HTERT RPE-1 (cell line): Measurements from ENCODE around the gene S1PR3.

Source experiments
- in situ Hi-C: fragments of 300-500 bp; cut with MboI; formaldehyde crosslinking; loops from 4 replicates; pipeline ENCODE4 v1.14.3; 2020; ENCODE audit warnings: low sequenced_read_pairs

Gene S1PR3

DNA sequence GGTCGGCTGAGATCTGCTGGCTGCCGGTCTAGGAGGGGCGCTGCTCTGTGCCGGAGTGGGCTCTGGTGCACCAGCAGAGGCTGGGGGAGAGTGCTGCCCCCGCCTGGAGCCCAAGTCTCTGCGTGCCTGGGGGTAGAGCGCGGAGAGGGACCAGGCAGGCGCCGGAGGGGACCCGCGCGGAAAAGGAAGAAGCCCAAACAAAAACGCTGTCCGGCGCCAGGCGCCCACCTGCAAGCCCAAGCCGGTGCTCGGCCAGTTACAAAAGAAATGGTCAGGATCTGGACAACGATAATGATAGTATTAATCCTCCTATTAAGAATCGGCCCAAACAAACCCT, 571 bp upstream of the S1PR3 start:
- in situ Hi-C loops: no loop called here

DNA sequence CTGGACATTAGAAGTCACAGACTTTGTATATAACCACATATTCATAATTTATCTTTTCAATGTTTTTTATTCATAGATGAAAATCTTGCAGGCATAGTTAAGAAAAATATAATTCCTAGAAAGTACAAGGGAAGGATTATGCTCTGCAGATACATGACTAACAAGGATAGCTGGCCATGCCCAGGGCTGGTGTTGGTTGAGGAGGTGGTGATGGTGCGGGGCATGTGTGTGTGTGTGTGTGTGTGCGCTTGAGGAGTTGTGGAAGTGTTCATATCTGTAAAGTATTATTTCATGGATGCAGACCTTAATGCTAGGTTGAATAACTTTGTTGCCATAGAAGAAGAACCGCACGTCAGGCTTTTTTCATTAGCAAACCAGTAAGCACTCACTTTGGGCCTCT, 1.3 kb downstream of the S1PR3 start:
- in situ Hi-C loops: no loop called here

DNA sequence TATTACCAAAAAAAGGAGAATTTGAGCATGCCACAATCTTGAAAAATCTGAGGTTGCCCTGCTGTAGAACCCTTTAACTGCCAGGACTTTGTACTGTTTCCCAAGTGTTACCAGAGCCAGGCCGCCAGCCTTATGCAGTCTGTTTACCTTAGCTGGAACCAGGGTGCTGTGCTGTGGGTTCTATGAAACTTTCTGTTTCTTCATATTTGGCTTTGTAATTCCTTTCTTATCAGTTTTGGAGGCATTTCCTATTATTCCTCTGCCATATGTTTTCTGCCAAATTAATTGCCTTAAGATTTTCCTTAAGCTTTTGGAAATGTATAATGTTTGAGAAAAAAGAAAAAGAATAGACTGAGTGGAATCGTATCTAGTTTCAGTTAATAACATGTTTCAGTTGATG, 2.1 kb downstream of the S1PR3 start:
- in situ Hi-C loops: no loop called here

DNA sequence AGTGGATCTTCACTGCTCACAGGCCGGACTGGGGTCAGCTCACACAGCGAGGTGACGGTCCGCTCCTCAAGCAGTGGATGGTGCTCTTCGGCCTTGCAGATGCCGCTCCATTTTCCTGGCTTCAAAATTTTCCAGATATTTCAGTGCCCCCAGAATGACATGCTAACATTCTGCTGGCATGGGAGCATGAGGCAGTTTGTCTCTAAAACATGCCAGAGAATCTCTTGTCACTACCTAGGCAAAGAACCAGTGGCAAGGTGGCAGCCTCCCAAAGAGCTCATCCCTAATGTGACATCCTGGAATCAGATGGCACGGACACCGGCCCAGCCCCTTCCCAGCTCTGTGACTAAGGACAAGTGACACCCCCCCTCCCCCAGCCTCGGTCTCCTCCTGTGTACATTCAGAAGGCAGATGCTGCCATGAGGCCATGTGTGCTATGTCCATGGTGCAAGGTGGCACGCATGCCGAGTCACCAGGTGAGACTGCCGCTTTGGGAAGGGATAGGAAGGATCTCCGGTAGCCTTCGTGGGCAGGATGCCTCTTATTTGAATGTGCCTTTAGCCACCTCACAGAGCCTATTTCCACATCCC, 2.7 kb downstream of the S1PR3 start:
- in situ Hi-C loops: no loop called here

DNA sequence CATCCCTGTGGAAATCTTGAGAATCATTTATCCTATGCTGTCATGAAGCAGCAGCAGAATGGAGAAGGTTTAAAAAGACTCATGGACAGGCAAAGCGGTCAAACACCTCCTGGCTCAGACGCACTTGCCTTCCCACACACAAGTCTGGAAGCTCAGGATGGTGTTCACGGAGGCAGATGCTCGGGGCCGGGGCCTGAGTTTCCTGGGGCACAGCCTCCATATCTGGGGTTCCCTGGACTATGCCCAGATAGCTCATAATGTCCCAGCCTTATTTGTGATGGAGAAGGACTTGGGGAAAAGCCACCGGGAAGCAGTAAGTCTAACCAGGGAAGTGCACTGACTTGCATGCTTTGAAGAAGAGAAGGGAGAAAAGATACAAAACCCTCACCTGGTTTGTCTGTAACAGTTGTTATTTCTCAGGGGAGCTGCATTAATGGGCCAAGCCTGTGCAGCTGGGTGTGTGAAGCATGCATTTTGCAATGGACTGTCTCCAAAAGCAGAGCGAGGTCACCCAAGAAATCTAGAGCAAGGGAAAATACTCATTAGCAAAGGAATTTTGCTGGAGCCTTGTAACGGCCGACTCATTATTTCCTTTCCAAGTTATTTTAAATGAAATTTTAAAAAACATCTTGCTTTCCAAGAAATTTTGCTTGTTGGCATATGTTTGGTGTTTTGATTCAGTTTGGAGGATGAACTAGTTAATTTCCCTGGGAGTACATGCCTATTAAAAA, 3.4 kb downstream of the S1PR3 start:
- in situ Hi-C loops: no loop called here

DNA sequence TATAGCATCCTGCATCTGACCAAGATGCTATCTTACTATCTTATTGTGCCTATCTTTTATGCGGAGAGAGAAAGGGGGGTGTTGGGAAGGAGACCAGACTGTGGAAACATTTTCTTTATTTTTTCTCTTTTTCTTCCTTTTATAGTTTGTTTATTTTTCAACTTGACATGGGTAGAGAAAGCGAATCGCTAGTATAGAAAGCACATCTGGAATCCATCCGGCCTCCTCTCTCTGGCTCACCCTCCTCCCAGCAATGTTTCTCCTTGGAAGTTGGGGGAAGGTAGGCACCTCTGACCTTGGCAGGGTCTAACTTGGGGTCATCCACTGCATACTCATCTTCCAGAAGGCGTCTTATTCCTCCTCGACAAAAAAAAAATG, 3.9 kb downstream of the S1PR3 start:
- in situ Hi-C loops: no loop called here

DNA sequence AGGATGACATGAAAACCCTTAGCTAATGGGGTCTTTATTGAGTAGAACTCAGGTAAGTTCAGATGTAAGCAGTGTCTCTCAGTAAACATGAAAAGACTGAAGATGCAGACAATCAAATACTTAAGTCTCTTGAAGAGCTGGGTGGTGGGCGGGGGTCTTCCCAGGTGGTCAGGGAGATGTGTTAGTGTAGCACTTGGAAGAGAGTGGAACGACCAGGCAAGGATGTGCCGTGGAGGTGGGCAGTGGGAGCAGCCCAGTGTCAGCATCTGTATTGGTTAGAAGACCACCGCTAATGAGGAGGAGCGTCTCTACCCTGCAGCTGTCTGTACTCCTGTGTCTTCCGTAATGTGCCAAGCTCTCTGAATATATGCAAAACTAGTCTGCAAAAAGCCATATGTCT, 4.4 kb downstream of the S1PR3 start:
- in situ Hi-C loops: no loop called here

DNA sequence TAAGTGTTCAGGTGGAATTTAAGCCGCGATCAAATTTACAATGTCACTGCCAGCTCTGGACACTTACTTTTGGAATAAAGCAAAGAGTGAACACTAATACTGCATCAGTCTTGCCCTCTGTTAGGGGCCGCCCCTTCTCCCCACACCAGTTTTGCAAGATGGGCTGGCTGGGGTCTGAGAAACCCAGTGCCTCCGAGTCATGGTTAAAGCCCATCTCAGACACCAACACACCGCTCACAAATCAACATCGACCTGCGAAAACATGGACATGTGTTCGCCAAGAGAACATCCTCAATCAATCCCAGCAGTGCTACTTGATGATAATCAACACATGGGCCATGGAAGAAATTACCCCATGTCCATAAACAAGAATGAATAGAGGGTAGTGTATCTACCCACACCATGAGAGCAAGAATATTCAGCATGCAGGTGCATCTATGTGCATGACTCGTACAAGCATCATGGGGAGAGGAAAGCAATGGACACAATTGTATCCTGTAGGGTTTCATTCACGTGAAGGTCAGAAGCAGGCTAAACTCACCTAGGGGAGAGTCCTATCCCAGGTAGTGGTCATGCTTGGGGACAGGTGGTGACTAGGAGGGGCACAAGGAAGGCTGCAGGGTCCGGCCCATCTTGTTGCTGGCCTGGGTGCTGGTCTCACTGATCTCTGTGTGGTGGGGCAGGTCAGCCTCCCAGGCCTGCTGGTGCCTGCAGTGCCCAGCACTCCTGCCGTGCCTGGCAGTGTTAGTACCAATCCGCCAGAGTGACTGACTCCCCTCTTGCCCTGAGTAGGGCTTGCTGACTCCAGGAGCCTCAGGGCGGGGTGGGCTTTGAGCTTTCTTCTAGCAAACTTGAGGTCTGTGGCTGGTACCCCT, 5.0 kb downstream of the S1PR3 start:
- in situ Hi-C loops: no loop called here

DNA sequence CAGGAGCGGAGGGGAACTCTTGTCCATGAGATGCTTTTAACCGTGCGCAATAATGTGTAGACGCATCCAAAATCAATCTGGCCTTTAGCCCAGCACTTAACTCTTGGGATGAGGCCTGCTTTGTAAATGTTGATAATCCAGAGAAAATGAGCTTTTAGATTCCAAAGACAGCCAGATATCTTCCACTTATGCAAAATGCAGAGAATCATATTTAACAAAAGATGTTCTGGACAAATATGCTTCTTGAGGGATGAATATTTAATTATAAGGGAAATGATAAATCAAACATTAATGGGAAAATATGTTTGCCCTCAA, 5.6 kb downstream of the S1PR3 start:
- in situ Hi-C loops: no loop called here

DNA sequence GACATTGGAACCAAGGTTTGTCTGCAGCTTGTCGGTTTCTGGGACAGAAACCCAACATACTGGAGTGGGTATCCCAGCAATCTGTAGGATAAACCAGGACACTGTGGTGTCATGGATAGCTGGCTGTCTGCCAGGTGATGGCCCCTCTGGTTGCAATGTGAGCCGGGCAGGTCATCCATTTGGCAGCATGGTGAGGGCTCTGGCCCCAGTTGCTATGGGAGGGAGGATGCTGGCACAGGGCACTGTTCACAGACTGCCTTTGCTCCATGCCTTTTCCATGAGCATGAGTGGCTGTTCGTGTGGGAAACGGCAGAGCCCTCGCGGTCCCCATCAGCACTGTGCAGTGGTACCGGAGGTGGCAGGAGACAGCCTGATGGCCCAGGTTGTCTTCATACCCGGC, 6.4 kb downstream of the S1PR3 start:
- in situ Hi-C loops: no loop called here

DNA sequence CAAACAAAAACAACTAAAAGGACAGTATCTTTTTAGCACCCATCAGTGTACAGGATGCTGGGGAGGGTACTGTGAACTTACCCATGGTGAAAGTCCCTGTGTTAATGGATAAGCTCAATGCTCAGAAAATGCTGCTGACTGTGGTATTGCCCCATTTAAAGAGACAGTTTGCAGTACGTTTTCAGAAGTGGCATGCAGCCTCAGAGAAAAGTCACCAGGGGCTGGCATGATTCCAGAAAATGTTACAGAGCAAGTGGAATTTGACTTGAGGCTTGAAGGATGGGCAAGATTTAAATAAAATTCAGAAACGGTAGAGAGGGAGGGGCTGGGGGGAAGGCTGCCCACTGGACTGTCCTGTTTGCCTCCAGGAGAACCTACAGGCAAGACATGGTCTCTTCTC, 7.2 kb downstream of the S1PR3 start:
- in situ Hi-C loops: no loop called here

DNA sequence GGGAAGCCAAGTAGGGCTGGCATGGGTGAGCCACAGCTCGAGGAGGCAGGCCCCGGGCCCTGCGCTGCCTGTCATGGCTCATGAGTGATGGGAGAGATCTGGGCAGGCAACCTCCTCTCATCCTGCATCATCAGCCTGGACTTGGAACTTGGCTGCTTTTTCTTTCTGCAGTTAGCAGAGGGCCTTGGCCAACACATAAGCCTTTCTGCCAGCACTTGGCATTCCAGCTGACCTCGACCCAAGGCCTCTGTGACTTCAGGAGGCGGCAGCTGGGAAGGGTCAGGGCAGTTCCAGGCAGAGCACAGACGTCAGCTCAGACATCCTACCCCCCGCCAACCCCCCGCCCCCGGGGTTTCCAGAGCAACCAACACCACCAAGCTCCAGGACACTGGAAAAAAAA, 7.6 kb downstream of the S1PR3 start:
- in situ Hi-C loops: no loop called here

DNA sequence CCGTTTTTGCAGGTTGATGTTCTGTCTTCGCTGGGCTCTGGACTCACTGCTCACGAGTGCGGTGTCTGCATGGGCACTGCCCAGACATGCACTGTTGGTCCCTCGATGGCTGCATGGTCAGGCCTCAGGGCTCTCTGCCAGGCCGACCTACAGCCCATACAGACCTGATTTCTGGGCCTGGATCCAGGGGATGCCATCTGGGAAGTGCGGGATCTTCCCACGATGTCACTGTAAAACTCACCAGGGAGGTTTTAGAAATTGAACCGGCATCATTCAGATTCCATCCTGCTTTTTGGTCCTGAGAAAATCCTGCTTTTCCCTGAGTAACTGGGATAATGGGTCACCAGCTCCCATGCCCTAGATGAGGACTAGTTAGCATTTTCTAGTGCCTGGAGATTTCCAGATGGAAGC, 9.1 kb downstream of the S1PR3 start:
- in situ Hi-C loops: no loop called here

DNA sequence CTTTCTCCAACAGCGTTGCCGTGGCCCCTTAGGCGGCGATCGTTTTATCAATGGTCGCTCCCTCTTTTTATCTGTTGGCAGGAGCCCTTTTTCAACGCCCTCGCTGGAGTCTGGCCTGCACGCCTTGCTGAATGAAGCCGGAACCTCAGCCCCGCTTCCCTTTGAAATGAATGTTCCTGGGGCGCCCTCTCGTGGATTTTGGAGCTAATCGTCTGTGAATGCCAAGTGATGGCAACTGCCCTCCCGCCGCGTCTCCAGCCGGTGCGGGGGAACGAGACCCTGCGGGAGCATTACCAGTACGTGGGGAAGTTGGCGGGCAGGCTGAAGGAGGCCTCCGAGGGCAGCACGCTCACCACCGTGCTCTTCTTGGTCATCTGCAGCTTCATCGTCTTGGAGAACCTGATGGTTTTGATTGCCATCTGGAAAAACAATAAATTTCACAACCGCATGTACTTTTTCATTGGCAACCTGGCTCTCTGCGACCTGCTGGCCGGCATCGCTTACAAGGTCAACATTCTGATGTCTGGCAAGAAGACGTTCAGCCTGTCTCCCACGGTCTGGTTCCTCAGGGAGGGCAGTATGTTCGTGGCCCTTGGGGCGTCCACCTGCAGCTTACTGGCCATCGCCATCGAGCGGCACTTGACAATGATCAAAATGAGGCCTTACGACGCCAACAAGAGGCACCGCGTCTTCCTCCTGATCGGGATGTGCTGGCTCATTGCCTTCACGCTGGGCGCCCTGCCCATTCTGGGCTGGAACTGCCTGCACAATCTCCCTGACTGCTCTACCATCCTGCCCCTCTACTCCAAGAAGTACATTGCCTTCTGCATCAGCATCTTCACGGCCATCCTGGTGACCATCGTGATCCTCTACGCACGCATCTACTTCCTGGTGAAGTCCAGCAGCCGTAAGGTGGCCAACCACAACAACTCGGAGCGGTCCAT, 10.0 kb downstream of the S1PR3 start:
- in situ Hi-C loops: no loop called here

DNA sequence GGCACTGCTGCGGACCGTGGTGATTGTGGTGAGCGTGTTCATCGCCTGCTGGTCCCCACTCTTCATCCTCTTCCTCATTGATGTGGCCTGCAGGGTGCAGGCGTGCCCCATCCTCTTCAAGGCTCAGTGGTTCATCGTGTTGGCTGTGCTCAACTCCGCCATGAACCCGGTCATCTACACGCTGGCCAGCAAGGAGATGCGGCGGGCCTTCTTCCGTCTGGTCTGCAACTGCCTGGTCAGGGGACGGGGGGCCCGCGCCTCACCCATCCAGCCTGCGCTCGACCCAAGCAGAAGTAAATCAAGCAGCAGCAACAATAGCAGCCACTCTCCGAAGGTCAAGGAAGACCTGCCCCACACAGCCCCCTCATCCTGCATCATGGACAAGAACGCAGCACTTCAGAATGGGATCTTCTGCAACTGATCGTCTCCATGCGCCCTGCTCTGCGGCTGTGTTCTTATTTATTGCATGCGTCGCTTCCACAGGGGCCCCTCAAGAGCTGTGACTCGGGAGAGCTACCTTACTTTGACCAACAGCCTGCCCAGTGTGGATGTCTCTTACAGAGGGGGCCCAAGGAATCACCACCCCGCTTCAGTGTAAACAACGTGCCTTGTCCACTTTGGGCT, 10.8 kb downstream of the S1PR3 start:
- in situ Hi-C loops: no loop called here

DNA sequence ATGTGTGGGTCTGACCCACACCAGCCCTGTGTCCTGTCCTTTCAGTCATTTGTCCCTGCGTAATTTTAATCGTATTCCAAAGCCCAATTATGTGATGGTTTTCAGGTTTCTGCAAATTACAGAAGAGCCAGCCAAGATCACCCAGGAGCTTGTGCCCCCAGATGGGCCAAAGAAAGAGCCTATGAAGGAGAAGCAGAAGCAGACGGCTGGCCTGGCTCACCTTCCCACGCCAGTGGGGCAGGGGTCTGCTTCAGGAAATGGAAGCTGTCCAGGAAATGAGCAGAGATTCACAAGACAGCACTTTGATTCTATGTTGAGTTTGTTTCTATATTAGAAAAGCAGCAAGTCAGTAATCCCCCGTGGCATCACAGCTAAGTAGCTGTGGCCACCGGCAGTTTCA, 11.7 kb downstream of the S1PR3 start:
- in situ Hi-C loops: no loop called here

DNA sequence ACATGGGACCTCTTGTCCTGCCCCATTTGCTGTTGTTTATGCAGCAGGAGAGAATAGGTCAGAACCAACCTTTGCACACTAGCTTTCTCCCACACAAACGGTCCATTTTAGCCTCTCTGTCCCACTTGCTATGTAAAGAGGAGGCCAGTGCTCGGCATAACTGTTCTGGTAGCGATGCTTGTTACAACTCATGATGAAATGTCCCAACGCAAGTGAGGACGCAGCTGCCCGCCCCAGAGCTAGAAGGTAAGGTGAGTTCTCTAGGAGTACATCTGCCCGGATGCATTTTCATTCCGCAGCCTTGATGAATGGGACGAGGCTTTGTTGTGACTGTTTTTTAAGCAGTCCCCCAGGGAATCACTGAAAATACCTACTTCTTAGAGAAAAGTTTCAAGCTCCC, 14.1 kb downstream of the S1PR3 start:
- in situ Hi-C loops: no loop called here

DNA sequence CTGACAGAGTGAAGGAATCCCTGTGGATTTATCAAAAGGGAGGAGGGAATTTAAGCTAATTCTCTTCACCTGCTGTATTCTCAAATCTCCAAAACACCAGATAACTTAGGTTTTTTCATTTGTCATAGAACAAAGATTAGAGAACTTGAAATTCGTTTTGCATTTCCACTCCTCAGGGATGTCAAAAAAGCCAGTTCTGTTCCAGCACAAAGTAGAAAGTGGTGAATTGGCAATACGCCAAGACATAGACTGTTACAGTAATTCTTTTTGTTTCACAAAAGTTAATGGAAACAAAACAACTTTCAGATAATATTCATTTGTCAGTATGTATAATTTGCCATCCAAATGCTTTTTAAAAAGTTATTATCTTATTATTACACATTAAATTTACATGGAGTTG, 15.0 kb downstream of the S1PR3 start:
- in situ Hi-C loops: no loop called here

DNA sequence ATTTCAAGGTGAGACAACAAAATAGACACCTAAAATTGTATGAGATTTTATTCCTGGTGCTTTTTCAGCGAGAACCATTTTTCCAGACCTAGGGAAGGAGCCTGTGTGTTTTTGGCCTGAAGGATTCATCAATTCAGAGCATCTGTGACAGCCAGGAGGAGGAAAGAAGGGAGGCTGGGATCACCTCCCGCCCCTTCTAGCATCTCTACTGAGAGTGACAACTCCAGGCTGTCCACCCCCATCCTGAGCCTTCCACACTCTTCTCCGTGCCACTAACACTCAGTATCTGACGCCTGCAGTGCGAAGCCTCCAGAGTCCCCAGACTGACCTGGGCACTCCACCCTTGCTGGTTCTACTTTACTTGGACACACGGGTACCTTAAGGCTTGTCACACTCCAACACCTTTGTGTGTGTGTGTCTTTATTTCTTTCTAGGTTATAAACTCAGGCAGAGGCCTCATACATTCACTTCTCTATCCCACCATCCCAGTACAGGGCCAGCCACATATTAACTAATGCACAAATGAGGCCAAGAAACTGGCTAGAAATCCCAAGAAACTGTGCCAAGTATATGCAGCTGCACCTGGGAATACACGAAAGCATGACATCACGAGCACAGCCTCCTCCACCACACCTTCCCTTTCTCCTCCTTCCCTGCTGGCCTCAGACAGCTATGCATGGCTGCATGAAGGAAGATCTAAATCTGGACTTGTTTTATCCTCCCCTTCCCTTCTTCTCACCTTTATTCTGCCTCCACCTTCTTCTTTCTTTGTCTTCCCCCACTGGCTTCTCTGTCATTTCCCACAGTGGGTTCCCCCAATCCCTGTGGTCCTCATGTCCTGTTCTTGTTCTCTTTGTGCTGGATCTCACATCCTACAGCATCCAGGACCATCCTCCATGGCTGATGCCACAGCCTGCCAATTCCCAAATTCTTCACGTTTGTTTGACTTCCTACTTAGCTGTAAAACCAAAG, 16.0 kb downstream of the S1PR3 start:
- in situ Hi-C loops: no loop called here
